Fibroblast of mammary gland (primary cell): Measurements from ENCODE around the gene POU6F2.

Experiments
- DNase-seq: peaks from one replicate; pipeline ENCODE4 v3.0.0-alpha.2; 2010; ENCODE audit warnings: low read depth
- H3K4me3 ChIP-seq: 2 replicates; pipeline ENCODE4 v1.5.1; 2011; ENCODE audit warnings: low read depth, mild to moderate bottlenecking, low read length, moderate library complexity; ENCODE audit not compliant: control insufficient read depth
- TF ChIP-seq, protein P1 (sequence below): conservative IDR thresholded peaks from 2 replicates; pipeline ENCODE4 v1.5.1; 2011; ENCODE audit warnings: low read depth, low read length, inconsistent platforms; ENCODE audit not compliant: control insufficient read depth, insufficient read depth

POU6F2 gene

GRCh38 chr7:39035903-39036302 is 58.2 kb downstream of the POU6F2 start:
- TF ChIP-seq, protein P1, sequence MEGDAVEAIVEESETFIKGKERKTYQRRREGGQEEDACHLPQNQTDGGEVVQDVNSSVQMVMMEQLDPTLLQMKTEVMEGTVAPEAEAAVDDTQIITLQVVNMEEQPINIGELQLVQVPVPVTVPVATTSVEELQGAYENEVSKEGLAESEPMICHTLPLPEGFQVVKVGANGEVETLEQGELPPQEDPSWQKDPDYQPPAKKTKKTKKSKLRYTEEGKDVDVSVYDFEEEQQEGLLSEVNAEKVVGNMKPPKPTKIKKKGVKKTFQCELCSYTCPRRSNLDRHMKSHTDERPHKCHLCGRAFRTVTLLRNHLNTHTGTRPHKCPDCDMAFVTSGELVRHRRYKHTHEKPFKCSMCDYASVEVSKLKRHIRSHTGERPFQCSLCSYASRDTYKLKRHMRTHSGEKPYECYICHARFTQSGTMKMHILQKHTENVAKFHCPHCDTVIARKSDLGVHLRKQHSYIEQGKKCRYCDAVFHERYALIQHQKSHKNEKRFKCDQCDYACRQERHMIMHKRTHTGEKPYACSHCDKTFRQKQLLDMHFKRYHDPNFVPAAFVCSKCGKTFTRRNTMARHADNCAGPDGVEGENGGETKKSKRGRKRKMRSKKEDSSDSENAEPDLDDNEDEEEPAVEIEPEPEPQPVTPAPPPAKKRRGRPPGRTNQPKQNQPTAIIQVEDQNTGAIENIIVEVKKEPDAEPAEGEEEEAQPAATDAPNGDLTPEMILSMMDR = no peak
- DNase-seq = no peak

DNA sequence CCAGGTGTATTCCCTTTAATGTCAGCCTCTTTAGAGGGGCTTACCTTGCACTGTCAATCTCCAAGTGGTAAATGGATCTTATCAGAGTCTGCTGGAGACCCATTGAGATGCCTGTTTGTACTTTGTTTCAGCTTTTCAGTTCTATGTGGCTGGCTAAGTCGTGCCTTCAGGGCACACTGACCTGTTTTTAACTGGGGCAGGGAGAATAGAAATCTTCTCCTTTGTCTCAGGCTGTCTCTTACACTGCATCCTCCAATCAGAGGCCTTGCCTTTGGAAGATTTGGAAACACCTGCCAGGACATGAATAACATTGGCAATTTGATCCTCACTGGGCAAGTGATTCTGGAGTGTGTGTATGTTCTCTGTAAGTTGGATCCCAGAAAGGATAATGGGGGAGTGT is 65.0 kb downstream of the POU6F2 start:
- no peak overlapping the region for H3K4me3 ChIP-seq
- TF ChIP-seq, protein P1 = no peak
- no peak for DNase-seq

More at GRCh38 chr7:39035903-39036302, 58.2 kb downstream of the POU6F2 start:
- no peak overlapping the region for H3K4me3 ChIP-seq

DNA sequence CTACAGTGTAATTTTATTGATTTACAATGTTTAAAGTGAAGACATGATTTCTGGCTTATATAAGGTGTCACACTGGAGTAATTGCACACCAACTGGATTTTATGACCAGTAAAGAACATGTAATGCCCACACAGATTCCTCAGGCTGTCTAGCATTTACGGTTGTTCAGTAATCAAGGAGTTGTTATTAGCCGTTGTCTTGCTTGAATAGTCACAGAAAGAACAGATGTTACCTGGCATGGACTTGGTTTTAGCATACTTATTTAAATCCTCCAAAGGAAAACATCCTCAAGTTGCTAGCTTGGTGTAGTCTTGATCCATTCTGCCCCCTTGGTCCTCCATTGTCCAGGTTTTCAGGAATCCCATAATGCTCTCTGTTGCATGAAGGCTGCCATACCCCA is 65.8 kb downstream of the POU6F2 start:
- H3K4me3 ChIP-seq = no peak overlapping the region
- no peak for DNase-seq
- TF ChIP-seq, protein P1 = no peak

GRCh38 chr7:39044489-39044888 is 66.8 kb downstream of the POU6F2 start:
- no peak overlapping the region for H3K4me3 ChIP-seq
- no peak for DNase-seq
- TF ChIP-seq, protein P1 = no peak

DNA sequence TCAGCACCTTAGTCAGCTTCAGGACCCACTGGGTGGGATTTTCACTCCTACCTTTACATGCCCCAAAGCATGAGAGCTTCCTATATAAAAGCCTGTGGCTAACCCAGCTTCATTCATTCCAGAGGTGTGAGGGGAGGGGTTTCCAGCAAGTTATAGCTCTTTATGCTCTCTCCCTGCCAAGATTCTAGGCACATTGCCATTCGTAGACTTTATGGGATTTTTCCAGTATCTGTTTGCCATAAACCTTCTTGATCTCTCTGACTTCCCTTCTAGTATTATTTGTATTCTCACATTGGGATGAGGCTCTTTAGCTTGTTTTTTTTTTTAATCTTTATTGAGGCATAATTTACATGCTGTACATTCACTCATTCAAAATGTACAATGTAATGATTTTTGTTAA is 67.5 kb downstream of the POU6F2 start:
- TF ChIP-seq, protein P1 = no peak
- H3K4me3 ChIP-seq = no peak overlapping the region

DNA sequence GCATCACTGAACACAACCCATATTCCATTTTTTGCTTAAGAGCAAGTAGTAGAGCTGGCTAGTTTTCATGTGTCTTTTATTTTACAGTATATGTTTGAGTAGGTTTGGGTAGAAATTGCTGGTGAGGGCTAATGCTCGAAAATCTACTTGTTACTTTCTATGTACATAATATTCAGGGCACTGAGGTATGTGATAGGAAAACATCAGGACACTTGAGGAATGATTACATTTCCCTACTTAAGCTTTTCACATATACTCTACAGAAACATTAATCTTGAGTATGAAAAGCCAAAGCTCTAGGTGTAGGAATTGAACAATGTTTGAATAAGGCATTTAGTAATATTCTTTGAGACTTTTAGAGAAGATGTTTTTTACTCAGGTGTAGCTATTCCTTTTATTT is 73.6 kb downstream of the POU6F2 start:
- TF ChIP-seq, protein P1 = no peak
- DNase-seq = no peak
- no peak overlapping the region for H3K4me3 ChIP-seq

More for the DNA sequence above, 67.5 kb downstream of the POU6F2 start:
- DNase-seq = no peak

DNA sequence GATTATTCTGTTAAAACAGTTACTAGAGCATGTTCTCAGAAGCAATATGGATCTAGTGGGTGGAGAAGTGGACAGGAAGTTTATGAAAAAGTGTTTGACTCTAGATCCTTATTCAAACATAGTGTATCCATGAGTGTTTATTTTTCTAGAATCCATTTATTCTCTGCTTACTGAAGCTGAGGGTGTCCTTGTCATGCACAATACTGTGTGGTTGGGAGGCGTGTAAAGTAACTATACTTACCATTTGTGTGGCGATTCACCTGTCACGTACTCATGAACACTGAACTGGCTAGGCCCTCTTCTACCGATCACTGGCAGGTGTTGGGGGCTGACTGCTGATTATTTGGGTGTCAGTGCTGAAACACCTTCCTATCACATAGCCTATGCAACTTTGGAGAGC is 74.0 kb downstream of the POU6F2 start:
- no peak for DNase-seq
- no peak overlapping the region for H3K4me3 ChIP-seq
- TF ChIP-seq, protein P1 = no peak
